K562 (cell line): ENCODE data around the gene DBF4B. TPM values are rescaled to one million over a fixed set of nuclear protein-coding genes. Genes with fewer than 3 reads are reported as not detected.
A peak's percentile ranks its signal among the peaks of the same experiment; 100 is the strongest.

Experiments used
- CC2D1A ChIP-seq: fragments of 450-650 bp; IDR thresholded peaks from 2 replicates; pipeline ENCODE4 v1.6.1; 2017; ENCODE audit warnings: mild to moderate bottlenecking
- CXXC5 ChIP-seq: fragments of 250-450 bp; sonication (Bioruptor Pico); IDR thresholded peaks from 2 replicates; pipeline ENCODE4 v1.8.0; 2022; ENCODE audit warnings: inconsistent platforms, mild to moderate bottlenecking, moderate library complexity
- DIDO1 ChIP-seq: fragments of 450-650 bp; IDR thresholded peaks from 2 replicates; pipeline ENCODE4 v1.6.1; 2016; ENCODE audit warnings: low read depth, missing biosample characterization, missing genetic modification characterization
- EP300 ChIP-seq: IDR thresholded peaks from 2 replicates; pipeline ENCODE4 v1.6.1; 2012; ENCODE audit warnings: low read length, improper control_type of control experiment
- ESRRA ChIP-seq: fragments of 450-650 bp; IDR thresholded peaks from 2 replicates; pipeline ENCODE4 v1.6.1; 2014; ENCODE audit warnings: low read depth, mild to moderate bottlenecking, moderate library complexity, borderline replicate concordance
- ETV5 ChIP-seq: sonication (generic); formaldehyde crosslinking; IDR thresholded peaks from 2 replicates; pipeline ENCODE4 v1.4.0; 2020; ENCODE audit warnings: low read depth, mild to moderate bottlenecking, missing genetic modification reagents
- FIP1L1 ChIP-seq: fragments of 200-400 bp; formaldehyde crosslinking; IDR thresholded peaks from 2 replicates; pipeline ENCODE4 v1.6.1; 2018; ENCODE audit warnings: mild to moderate bottlenecking, low read depth, low read length; ENCODE audit not compliant: poor library complexity, severe bottlenecking
- HEY1 ChIP-seq: fragments of 250-450 bp; sonication (Bioruptor Pico); IDR thresholded peaks from 2 replicates; pipeline ENCODE4 v1.5.0; 2020; ENCODE audit warnings: mild to moderate bottlenecking, moderate library complexity, borderline replicate concordance
- HIVEP1 ChIP-seq: fragments of 250-450 bp; sonication (Bioruptor Pico); IDR thresholded peaks from 2 replicates; pipeline ENCODE4 v1.4.0; 2020; ENCODE audit warnings: mild to moderate bottlenecking
- HNRNPK ChIP-seq: fragments of 200-400 bp; formaldehyde crosslinking; IDR thresholded peaks from one replicate; pipeline ENCODE4 v1.6.1; 2018; ENCODE audit warnings: mild to moderate bottlenecking, low read depth, low read length; ENCODE audit not compliant: poor library complexity, severe bottlenecking
- MEF2D ChIP-seq: conservative IDR thresholded peaks from 2 replicates; pipeline ENCODE4 v1.6.1; 2016; ENCODE audit warnings: low read depth, missing genetic modification characterization, missing compliant biosample characterization
- PRPF4 ChIP-seq: fragments of 200-400 bp; formaldehyde crosslinking; IDR thresholded peaks from one replicate; pipeline ENCODE4 v1.6.1; 2017; ENCODE audit warnings: low read length, low read depth, mild to moderate bottlenecking; ENCODE audit not compliant: insufficient read depth, poor library complexity, severe bottlenecking
- RBBP5 ChIP-seq: fragments of 200-600 bp; sonication (generic); IDR thresholded peaks from 2 replicates; pipeline ENCODE4 v1.6.1; 2012; ENCODE audit warnings: borderline replicate concordance, mild to moderate bottlenecking, low read length, control low read depth, inconsistent platforms; ENCODE audit not compliant: insufficient read depth, poor library complexity, severe bottlenecking
- RBM17 ChIP-seq: fragments of 200-400 bp; formaldehyde crosslinking; IDR thresholded peaks from 2 replicates; pipeline ENCODE4 v1.6.1; 2017; ENCODE audit warnings: low read depth, mild to moderate bottlenecking, low read length, borderline replicate concordance
- SIN3B ChIP-seq: fragments of 450-650 bp; IDR thresholded peaks from 2 replicates; pipeline ENCODE4 v1.6.1; 2017; ENCODE audit warnings: low read depth, mild to moderate bottlenecking, moderate library complexity
- SPI1 ChIP-seq: IDR thresholded peaks from 2 replicates; pipeline ENCODE4 v1.6.1; 2011; ENCODE audit warnings: low read depth, low read length, control low read depth, borderline replicate concordance
- SRF ChIP-seq, 2 experiments: fragments of 250-450, 450-650 bp in 1 of 2; sonication (Bioruptor Pico) in 1 of 2; sonication (generic) in 1 of 2; formaldehyde crosslinking; IDR thresholded peaks; 2 replicates each; pipeline versions ENCODE4 v1.5.0 to v1.5.1; 2020 to 2022; ENCODE audit warnings: mild to moderate bottlenecking in 1 of 2, missing genetic modification reagents in 1 of 2
- TRIM25 ChIP-seq: fragments of 450-650 bp; IDR thresholded peaks from 2 replicates; pipeline ENCODE4 v1.7.0; 2016; ENCODE audit warnings: borderline replicate concordance
- ZNF274 ChIP-seq: IDR thresholded peaks from 2 replicates; pipeline ENCODE4 v1.6.1; 2011; ENCODE audit warnings: low read depth, mild to moderate bottlenecking, low read length, moderate library complexity, borderline replicate concordance
- polyA plus RNA-seq, 8 experiments: library from polyadenylated mRNA; depleted of rRNA in 4 of 8; stranded (reverse) in 5 of 8; unstranded in 3 of 8; fragments of >200 nt; fragmentation: Nextera tagmentation in 2 of 8; fragmentation: Illumina TruSeq in 1 of 8; extraction: Ambion mirVana in 2 of 8; extraction: Trizol in 1 of 8; gene quantifications; 2 replicates each; pipeline versions ENCODE4 v1.2.1 to v1.2.3, GENCODE V29; 2011 to 2014; ENCODE audit warnings: inconsistent platforms in 1 of 8, missing spikeins in 1 of 8
- total RNA-seq, 7 experiments: library from RNA; depleted of rRNA in 6 of 7; stranded (reverse); fragments of >200 nt in 6 of 7; fragmentation: Illumina TruSeq in 2 of 7; extraction: Trizol in 2 of 7; gene quantifications; 2 replicates each; pipeline versions ENCODE4 v1.2.1 to v1.2.3, GENCODE V29; 2011 to 2021; ENCODE audit warnings: low replicate concordance in 1 of 7
- TF ChIP-seq, protein P1 (sequence below): sonication (generic); formaldehyde crosslinking; IDR thresholded peaks from 2 replicates; pipeline ENCODE4 v1.8.0; 2023; ENCODE audit warnings: mild to moderate bottlenecking, missing genetic modification reagents
- TF ChIP-seq, protein P2 (sequence below): fragments of 250-450 bp; sonication (Bioruptor Pico); IDR thresholded peaks from 2 replicates; pipeline ENCODE4 v1.5.1; 2021; ENCODE audit warnings: mild to moderate bottlenecking

The DBF4B gene
- total and polyA plus RNA-seq, 9 of the 15 experiments (the other 6 are each of a cell fraction or from before 2014, with no cell fraction given) = 2.5 to 26.9 (median 14.6) TPM

- TF ChIP-seq CXXC5 (CRISPR knock-in tag) (0 out of 2 replicates have a peak, but pooled peaks have one; percentile 7), HIVEP1 (CRISPR knock-in tag) (no peak), SIN3B (peak; percentile 53; the same call in 1 of the 2 replicates), DIDO1 (no peak), SRF (CRISPR knock-in tag; IDR thresholded peaks at IDR 0.05) (peak in 1 of 2 experiments; percentile 76; a peak in 2 of 4 replicates), MEF2D (tag) (no peak), FIP1L1 (no peak), ESRRA (no peak), ETV5 (CRISPR knock-in tag) (no peak), HEY1 (CRISPR knock-in tag) (no peak), SPI1 (0 out of 2 replicates have a peak, but pooled peaks have one; percentile 30), HNRNPK (no peak), RBBP5 (peak; percentile 42), PRPF4 (no peak), EP300 (no peak), RBM17 (no peak), ZNF274 (no peak), TRIM25 (no peak), CC2D1A (no peak)
- TF ChIP-seq, protein P1, sequence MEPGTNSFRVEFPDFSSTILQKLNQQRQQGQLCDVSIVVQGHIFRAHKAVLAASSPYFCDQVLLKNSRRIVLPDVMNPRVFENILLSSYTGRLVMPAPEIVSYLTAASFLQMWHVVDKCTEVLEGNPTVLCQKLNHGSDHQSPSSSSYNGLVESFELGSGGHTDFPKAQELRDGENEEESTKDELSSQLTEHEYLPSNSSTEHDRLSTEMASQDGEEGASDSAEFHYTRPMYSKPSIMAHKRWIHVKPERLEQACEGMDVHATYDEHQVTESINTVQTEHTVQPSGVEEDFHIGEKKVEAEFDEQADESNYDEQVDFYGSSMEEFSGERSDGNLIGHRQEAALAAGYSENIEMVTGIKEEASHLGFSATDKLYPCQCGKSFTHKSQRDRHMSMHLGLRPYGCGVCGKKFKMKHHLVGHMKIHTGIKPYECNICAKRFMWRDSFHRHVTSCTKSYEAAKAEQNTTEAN (CRISPR knock-in tag) = no peak
- TF ChIP-seq, protein P2, sequence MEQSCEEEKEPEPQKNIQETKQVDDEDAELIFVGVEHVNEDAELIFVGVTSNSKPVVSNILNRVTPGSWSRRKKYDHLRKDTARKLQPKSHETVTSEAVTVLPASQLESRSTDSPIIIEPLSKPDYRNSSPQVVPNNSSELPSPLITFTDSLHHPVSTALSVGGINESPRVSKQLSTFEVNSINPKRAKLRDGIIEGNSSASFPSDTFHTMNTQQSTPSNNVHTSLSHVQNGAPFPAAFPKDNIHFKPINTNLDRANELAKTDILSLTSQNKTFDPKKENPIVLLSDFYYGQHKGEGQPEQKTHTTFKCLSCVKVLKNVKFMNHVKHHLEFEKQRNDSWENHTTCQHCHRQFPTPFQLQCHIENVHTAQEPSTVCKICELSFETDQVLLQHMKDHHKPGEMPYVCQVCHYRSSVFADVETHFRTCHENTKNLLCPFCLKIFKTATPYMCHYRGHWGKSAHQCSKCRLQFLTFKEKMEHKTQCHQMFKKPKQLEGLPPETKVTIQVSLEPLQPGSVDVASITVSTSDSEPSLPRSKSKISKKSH (CRISPR knock-in tag) = no peak
Observed at GRCh38 chr17:44775136-44775837, 66.8 kb downstream of the DBF4B start (continued).
